ENCODE results near the gene EEF1AKMT3. TPM values are rescaled to one million over a fixed set of nuclear protein-coding genes. Genes with fewer than 3 reads are reported as not detected.

Gene EEF1AKMT3
- total RNA-seq, 1 donor from 2014 or later, result 7.3 TPM

DNA sequence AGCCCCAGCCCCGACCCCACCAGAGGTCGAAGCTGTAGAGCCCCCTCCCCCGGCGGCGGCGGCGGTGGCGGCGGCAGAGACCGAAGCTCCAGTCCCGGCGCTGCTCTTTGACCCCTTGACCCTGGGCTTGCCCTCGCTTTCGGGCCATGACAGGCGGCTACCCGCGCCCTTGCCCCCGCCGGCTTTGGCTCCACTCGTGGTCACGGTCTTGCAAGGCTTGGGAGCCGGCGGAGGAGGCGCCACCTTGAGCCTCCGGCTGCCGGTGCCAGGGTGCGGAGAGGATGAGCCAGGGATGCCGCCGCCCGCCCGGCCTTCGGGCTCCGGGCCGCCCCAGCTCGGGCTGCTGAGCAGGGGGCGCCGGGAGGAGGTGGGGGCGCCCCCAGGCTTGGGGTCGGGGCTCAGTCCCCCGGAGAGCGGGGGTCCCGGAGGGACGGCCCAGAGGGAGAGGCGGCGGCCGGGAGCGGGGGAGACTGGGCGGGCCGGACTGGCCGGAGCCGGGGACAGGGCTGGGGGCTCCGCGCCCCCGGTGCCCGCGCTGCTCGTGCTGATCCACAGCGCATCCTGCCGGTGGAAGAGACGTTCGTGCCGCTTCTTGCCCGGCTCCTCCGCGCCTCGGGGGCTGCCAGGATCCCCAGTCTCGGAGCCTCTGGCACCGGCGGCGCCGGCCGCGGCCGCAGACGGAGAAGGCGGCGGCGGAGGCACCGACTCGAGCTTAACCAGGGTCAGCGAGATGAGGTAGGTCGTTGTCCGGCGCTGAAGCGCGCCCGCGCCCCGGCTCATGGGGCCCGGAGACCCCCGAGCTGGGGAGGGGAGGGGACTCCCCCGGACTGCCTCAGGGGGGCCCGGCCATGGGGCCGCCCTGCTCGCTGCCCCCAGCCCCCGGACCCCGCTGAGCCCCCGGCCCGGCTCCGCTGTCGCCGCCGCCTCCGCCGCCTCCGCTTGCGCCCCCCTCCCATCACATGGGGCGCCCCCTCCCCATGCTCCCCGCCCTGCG lies 34.6 kb upstream of the EEF1AKMT3 start:
- TF ChIP-seq CTCF (IDR thresholded peaks at IDR 0.05; ENCODE audit: insufficient read depth, low read length, poor library complexity, severe bottlenecking), result peak; percentile 5
- Histone ChIP-seq H3K4me3 (ENCODE audit: low read depth, low read length) (no peak overlapping the region), H3K27me3 (ENCODE audit: control insufficient read depth, insufficient read depth, low read length) (peaks cover 91% of the 10 kb centered on the region), H3K36me3 (ENCODE audit: control insufficient read depth, insufficient read depth, low read length) (no peaks in the 10 kb centered on the region)
- DNase-seq (ENCODE audit: low read depth), result no peak

- Histone ChIP-seq H3K4me3 (ENCODE audit: low read depth, low read length) (no peak within 1 kb of the TSS), H3K27me3 (ENCODE audit: control insufficient read depth, insufficient read depth, low read length) (peaks cover 82% of the 10 kb centered on the region), H3K36me3 (ENCODE audit: control insufficient read depth, insufficient read depth, low read length) (no peaks in the 10 kb centered on the region)
- no peak for DNase-seq (ENCODE audit: low read depth)
- no peak for TF ChIP-seq CTCF (IDR thresholded peaks at IDR 0.05; ENCODE audit: insufficient read depth, low read length, poor library complexity, severe bottlenecking)
Measured at GRCh38 chr12:57738661-57739237, 33.7 kb upstream of the EEF1AKMT3 start, which contains the start of gene AGAP2. TSS of gene AGAP2 (minus strand) at chr12:57738742. CDS start at chr12:57738246, 496 bp downstream.

DNA sequence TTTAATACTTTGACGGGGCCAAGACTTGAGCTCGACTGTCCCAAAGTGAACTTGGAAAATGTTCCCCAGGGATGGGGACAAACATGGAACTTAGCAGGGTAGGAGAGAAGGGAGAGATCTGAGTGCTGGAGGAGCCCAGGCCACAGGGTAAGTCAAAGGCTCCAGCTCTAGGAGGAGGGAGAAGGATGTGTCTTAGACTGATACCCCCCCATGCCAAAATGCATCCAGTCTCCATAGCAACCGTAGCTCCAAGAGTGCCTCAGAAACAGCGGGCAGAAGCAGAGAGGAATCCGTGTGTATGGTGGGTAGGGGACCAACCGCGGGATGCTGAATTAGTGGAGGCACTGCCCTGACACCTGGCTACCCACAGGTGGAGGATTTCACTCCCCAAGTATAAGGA lies 33.0 kb upstream of the EEF1AKMT3 start:
- H3K27me3 ChIP-seq (ENCODE audit: control insufficient read depth, insufficient read depth, low read length), result peaks cover 75% of the 10 kb centered on the region
- no peak overlapping the region for H3K4me3 ChIP-seq (ENCODE audit: low read depth, low read length)
- DNase-seq (ENCODE audit: low read depth), result no peak
- no peak for TF ChIP-seq CTCF (IDR thresholded peaks at IDR 0.05; ENCODE audit: insufficient read depth, low read length, poor library complexity, severe bottlenecking)
- H3K36me3 ChIP-seq (ENCODE audit: control insufficient read depth, insufficient read depth, low read length), result no peaks in the 10 kb centered on the region

GRCh38 chr12:57739914-57740538 lies 32.4 kb upstream of the EEF1AKMT3 start:
- no peak for DNase-seq (ENCODE audit: low read depth)
- Histone ChIP-seq H3K27me3 (ENCODE audit: control insufficient read depth, insufficient read depth, low read length) (peaks cover 69% of the 10 kb centered on the region), H3K4me3 (ENCODE audit: low read depth, low read length) (no peak overlapping the region), H3K36me3 (ENCODE audit: control insufficient read depth, insufficient read depth, low read length) (no peaks in the 10 kb centered on the region)
- TF ChIP-seq CTCF (IDR thresholded peaks at IDR 0.05; ENCODE audit: insufficient read depth, low read length, poor library complexity, severe bottlenecking), result no peak

GRCh38 chr12:57740656-57741412 lies 31.6 kb upstream of the EEF1AKMT3 start:
- no peaks in the 10 kb centered on the region for H3K36me3 ChIP-seq (ENCODE audit: control insufficient read depth, insufficient read depth, low read length)
- DNase-seq (ENCODE audit: low read depth), result no peak
- H3K27me3 ChIP-seq (ENCODE audit: control insufficient read depth, insufficient read depth, low read length), result peaks cover 61% of the 10 kb centered on the region
- H3K4me3 ChIP-seq (ENCODE audit: low read depth, low read length), result no peak overlapping the region
- TF ChIP-seq CTCF (IDR thresholded peaks at IDR 0.05; ENCODE audit: insufficient read depth, low read length, poor library complexity, severe bottlenecking), result no peak
